GM19324 (cell line): ENCODE data around the gene MYO6.
A peak's percentile ranks its signal among the peaks of the same experiment; 100 is the strongest.
"Not testable (repeated sequence)": the region's sequence is repeated elsewhere in the genome, so short reads cannot be mapped to it uniquely, and the experiment has no call there.

Source experiments
- ATAC-seq: cut with Tn5 transposase; IDR thresholded peaks from one replicate; pipeline ENCODE4 v1.9.1; 2021; ENCODE audit warnings: mild to moderate bottlenecking, moderate library complexity; ENCODE audit not compliant: unreplicated experiment, low FRiP score

MYO6 gene

GRCh38 chr6:75748743-75749538 lies at the start of gene MYO6:
TSS of gene MYO6 (plus strand) at chr6:75749239. CDS start at chr6:75817548, 68,309 bp downstream.
- peak; percentile 90 for ATAC-seq

DNA sequence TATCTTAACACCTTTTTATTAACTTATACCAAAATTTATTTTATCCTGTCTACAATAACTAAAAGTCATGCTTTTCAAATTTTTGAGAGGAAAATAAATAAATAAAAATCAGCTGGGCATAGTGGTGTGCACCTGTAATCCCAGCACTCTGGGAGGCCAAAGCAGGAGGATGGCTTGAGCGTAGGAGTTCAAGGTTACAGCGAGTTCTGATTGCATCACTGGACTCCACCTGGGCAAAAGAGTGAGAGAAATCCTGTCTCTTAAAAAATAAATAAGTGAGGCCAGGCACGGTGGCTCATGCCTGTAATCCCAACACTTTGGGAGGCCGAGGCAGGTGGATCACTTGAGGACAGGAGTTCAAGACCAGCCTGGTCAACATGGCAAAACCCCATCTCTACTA lies 40.7 kb upstream of the MYO6 start:
- ATAC-seq, result not testable (repeated sequence)

DNA sequence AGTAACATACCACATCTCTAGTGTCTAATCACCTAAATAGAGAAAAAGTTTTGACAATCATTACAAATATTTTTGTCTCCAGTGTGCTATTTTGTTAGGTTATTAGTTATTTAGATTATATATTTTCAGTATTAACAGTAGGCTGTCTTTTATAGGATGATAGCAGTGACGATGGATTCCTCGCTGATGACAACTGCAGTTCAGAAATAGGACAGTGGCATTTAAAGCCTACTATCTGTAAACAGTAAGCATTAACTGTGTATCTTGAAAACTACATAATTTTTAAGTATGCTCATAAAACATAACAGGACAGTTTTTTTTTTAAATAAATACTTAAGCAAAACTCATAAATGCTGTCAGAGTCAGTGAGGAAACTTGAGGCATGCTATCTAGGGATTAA lies 37.9 kb upstream of the MYO6 start:
- ATAC-seq, result no peak

- no peak for ATAC-seq
These were observed 29.9 kb upstream of the MYO6 start for GRCh38 chr6:75719133-75719532.

- ATAC-seq, result no peak
These were observed 25.7 kb upstream of the MYO6 start for GRCh38 chr6:75723382-75723781.

- ATAC-seq, result no peak
These were observed 21.8 kb upstream of the MYO6 start for GRCh38 chr6:75727206-75727605.

DNA sequence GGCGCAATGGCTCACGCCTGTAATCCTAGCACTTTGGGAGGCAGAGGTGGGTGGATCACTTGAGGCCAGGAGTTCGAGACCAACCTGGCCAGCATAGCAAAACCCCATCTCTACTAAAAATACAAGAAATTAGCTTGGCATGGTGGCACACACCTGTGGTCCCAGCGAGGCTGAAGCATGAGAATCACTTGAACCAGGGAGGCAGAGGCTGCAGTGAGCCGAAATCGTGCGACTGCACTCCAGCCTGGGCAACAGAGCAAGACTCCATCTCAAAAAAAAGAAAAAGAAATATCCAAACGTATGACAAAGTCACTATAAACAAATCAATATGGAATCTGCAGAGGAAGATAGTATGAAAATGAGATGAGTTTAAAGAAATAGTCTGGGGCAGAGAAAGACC lies 18.0 kb upstream of the MYO6 start:
- not testable (repeated sequence) for ATAC-seq

DNA sequence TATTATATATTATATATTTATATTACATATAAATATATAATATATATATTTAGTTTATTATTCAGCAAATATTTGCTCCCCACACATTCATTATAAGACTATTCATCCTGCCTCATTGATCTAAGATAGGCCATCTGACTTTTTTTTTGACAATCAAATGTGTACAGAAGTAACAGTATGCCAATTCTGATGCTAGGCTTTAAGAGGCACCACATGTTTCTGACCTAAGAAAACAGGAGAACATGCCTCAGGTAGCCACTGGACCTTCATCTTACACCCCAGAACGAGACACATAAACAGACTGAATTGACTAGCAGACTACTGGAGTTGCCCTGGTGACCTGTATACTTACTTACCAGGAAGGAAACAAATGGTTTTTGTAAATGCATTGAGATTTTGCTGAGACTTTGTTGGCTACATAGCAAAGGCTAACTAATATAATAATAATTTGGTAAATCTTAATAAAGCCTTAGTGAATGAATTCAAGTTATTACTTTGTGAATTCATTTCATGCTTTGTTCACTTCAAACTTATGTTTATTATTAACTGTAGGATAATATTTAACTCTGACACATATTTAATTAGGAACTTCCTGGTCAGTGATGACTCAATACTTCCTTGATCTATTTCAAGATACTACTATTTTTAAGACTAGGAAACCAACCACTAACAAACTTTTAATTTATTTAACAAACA lies 13.4 kb upstream of the MYO6 start:
- peak; percentile 81 for ATAC-seq

DNA sequence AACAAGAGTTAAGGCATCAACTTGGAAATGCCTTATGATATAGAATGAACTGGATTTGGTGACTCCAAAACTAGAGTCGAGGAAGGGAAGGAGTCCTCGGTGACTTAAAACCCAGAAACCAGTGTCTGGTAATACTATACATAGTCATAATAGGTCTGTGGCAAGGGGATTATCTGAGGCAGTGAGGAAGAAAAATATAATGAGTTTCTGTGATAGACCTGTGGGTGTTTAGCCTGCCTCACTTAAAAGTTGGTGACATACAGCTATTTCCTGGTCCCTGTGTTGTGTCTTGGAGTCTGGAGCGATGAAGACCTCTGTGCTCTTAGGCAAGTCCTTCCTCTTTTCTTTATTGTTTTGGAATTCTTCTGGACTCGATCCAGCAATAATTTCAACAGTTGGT lies 5.1 kb upstream of the MYO6 start:
- ATAC-seq, result no peak

DNA sequence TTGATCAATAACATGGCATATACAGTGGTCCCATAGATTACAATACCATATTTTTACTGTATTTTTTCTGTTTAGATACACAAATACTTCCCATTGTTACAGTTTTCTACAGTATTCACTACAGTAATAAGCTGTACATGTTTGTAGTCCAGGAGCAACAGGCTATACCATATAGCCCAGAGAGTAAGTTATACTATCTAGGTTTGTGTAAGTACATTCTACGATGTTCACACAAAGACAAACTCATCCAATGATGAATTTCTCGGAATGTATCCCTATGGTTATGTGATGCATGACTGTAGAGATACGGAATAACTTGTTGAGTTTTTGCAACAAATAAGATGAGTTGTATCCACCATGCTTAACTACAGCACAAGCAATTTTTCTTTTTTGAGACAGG lies 3.6 kb upstream of the MYO6 start:
- no peak for ATAC-seq

DNA sequence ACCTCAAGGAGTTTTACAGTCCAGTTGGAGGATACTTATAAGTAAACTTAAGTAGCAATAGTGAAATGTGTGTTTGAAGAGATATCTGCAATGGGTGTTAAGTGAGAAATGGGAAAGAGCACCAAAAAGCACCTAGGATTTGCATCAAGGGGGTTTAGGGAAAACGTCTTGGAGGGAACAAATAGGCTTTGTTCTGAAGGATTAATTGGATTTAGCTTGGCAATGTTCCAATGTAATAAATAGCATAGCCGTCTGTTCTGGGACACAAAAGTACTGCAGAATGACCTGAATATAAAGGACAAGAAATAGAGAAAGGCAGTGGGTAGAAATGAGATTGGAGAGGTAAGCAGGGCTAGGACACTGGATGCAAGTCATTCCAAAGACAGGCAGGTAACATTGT lies 2.8 kb upstream of the MYO6 start:
- ATAC-seq, result no peak

DNA sequence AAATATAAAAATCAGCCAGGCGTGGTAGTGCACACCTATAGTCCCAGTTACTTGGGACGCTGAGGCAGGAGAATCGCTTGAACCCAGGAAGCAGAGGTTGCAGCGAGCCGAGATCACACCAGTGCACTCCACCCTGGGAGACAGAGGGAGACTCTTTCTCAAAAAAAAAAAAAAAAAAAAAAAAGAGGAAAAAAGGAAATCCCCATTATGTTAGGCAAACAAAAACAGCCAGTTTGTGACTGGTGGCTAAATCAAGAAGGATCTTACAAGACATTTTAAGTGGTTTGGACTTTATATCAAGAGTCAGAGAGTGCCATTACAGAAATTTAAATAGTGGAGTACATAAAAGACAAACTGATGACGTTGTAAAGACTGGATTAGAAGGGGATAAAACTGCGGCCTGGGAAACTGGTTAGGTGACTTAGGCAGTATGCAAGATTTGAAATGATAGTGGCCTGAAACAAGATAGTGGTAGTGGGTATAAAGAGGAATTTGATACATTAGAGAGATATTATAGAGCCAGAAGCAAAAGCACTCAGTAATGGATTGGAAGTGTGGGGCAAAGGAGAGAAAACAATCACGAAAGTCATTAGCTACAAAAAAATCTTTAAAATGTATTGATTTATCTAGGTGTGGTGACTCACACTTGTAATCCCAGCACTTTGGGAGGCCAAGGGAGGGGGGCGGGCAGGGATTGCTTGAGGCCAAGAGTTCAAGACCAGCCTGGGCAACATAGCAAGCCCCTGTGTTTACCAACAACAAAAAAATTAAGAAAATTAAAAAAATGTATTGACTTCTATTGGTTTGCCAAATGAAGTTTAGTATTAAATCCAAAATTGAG lies 1.7 kb upstream of the MYO6 start:
- no peak for ATAC-seq

DNA sequence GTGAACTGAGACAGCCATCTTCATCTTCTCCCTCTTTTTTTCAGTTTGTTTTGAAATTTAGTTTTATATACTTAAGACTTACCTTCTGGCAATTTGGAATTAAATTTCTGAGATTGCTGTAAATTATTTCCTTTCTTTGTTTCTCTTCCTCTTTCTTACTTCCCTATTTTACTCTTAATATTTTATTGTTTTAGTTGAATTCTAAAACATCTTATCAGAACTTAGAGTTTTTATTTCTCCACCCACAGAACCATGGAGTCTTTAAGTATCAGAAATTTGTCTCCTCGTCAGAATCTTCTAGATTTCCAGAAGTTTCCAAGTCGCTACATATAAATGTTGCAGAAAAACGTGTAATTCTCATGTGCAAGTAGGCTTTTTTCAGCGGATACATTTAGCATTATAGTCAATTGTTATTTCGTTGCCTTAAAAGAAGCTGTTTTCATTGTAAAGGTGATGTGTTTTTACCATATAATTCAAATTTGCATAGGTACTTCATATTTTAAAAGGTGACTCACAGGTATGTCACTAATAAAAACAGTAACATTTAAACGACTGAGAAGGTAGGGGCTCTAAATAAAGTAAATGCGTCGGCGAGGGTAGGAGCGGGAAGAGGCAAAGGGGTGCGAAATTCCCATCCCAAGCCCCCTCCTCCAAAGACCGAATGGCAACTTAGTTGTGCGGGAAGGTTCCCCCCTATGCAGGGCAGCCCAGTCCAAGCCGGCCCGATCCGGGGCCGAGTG lies 866 bp upstream of the MYO6 start:
- ATAC-seq, result no peak

DNA sequence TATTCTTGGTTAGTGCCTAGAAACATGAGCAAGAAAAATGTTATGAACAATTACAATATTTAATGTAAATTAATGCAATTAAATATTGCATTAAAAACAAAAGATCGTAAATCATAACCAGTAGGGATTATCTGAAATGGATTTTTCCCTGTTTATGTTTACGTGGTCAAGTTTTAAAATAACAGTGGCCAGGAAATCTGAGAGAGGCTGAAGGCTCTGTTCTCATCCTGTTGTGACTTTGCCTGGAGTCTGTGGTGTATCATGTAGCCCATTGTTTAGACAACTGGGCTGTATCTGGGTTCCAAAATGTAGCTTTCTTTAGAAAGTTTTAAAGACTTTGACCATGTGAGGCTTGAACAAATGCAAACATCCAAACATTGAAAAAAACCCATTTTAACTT lies 2.4 kb downstream of the MYO6 start:
- no peak for ATAC-seq

GRCh38 chr6:75752365-75752764 lies 3.3 kb downstream of the MYO6 start:
- no peak for ATAC-seq

- no peak for ATAC-seq
These were observed 6.7 kb downstream of the MYO6 start for GRCh38 chr6:75755704-75756103.

DNA sequence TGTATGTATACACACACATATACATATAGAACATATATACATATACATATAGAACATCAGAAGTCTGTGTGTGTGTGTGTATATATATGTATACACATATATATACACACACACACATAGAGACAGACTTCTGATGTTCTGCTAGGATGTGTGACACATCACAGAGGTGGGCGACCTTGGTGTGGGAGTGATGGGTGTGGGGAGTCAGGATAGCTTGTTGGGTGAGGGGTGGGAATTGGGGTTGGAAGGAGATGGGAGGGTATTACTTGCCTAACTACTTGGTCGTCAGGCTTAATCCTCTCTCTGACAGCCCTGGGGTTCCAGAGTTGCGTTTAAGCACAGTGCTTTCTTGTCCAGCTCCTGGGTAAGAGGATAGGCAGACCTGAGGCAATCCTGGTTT lies 8.3 kb downstream of the MYO6 start:
- ATAC-seq, result no peak

GRCh38 chr6:75758061-75758460 lies 9.0 kb downstream of the MYO6 start:
- ATAC-seq, result no peak

GRCh38 chr6:75759207-75759606 lies 10.2 kb downstream of the MYO6 start:
- ATAC-seq, result no peak

- ATAC-seq, result no peak
These were observed 11.3 kb downstream of the MYO6 start for GRCh38 chr6:75760320-75760719.

DNA sequence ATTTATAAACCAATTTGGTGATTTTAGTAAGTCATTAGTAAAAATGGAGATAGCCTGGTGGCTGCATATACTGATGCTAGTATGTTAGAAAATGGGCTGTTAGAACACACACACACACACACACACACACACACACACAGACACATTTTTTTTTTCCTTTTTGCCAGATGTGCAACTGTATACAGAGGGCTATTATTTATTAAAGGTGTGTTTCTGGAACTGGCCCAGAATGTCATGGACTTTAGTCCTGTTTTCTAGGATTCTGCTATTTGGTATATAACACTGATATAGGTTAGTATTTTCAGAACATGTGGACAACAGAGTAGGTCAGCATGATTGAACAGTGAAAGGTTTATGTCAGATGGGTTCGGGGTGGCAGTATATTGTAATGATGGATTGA lies 12.4 kb downstream of the MYO6 start:
- no peak for ATAC-seq
